ENCODE measurements around the gene NCK2. TPM values are rescaled to one million over a fixed set of nuclear protein-coding genes. Genes with fewer than 3 reads are reported as not detected.
A peak's percentile ranks its signal among the peaks of the same experiment; 100 is the strongest.

NCK2 gene
- total and polyA plus RNA-seq, 4 donors, result 28.8 to 44.6 (median 40.9) TPM

DNA sequence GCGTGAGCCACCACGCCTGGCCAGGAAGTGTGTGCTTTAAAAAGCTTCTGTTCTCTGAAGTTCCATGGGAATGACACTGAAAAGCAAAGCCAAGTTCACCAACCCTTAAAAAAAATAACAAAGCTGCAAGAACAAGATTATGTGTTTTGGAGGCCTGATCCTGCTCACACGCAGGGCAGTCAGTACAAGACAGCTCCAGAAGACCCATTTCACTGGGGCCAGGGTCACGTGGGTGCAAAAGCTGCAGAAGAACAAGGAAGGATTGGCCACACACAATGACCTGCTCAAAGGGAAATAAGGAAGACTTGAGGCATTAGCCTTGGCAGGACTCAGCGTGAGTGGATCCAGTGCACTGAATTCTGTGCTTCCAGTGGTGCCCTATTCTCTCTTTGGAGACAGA is 187.9 kb downstream of the NCK2 start:
- no peak for DNase-seq
- WGBS, 2 donors, result 40 to 57% methylated on average over 5 of the region's 5 CpGs
- no peak overlapping the region for H3K4me3 ChIP-seq (ENCODE audit: low read length in 2 of 2)
- no peaks in the 10 kb centered on the region for H3K27me3 ChIP-seq (ENCODE audit: control insufficient read depth in 1 of 2, insufficient read depth in 2 of 2, low read length in 1 of 2)
- no peaks in the 10 kb centered on the region for H3K9me3 ChIP-seq (ENCODE audit: control insufficient read depth, low read length)
- no peak for ATAC-seq (ENCODE audit: low FRiP score)
- H3K4me1 ChIP-seq (ENCODE audit: control insufficient read depth in 1 of 2, insufficient read depth in 2 of 2, low read length in 2 of 2), result no peaks in the 10 kb centered on the region
- intact Hi-C loops (cut with DNase I), result no loop called here
- no peaks in the 10 kb centered on the region for H3K36me3 ChIP-seq (ENCODE audit: control insufficient read depth in 1 of 2, insufficient read depth in 2 of 2, low read length in 1 of 2)
- H3K27ac ChIP-seq (ENCODE audit: low read depth in 1 of 2, low read length in 2 of 2), result no peak overlapping the region

DNA sequence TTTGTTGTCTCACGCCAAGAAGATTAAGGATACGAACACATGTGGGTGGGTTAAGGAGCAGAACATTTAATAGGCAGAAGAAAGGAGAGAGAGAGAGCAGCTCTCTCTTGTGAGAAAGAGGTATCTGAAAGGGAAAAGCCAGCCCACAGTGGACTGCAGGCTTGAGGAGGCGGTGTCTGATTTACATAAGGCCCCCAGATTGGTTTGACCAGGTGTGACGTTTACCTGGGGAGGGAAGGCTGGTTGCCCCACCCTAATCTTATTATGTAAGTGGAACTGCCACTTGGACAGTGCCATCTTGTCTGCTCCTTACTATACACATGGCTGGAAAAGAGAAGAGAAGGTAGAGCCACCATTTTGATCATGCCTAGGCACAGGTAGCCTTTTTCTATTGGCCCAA is 189.2 kb downstream of the NCK2 start:
- Histone ChIP-seq H3K27me3 (ENCODE audit: control insufficient read depth in 1 of 2, insufficient read depth in 2 of 2, low read length in 1 of 2) (no peaks in the 10 kb centered on the region), H3K27ac (ENCODE audit: low read depth in 1 of 2, low read length in 2 of 2) (no peak overlapping the region), H3K36me3 (ENCODE audit: control insufficient read depth in 1 of 2, insufficient read depth in 2 of 2, low read length in 1 of 2) (no peaks in the 10 kb centered on the region), H3K4me1 (ENCODE audit: control insufficient read depth in 1 of 2, insufficient read depth in 2 of 2, low read length in 2 of 2) (no peaks in the 10 kb centered on the region), H3K4me3 (ENCODE audit: low read length in 2 of 2) (no peak overlapping the region), H3K9me3 (ENCODE audit: control insufficient read depth, low read length) (peaks cover 1% of the 10 kb centered on the region)
- 92 to 97% methylated on average over 4 of the region's 4 CpGs for WGBS, 2 donors
- DNase-seq (no peak), ATAC-seq (ENCODE audit: low FRiP score) (no peak)
- intact Hi-C loops (cut with DNase I), result no loop called here

DNA sequence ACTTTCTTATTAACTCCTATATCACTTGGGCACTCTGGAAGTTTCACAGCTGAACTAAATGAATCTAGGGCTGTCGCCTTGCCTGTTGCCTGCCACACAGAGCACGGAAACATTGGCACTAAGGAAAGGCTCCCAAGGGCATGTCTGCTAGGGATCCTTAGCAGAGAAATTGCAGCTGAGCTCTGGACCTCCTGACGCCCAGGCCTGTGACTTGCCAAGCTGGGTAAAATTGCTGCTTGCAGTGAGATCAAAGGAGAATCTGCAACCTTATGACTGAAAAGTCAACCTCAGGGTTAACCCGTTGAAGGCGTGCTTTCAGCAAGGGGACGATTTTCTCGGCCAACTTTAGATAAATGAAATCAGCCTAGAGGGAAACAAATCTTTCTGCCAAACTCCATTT is 189.8 kb downstream of the NCK2 start:
- ATAC-seq (ENCODE audit: low FRiP score) (no peak), DNase-seq (no peak)
- Histone ChIP-seq H3K4me3 (ENCODE audit: low read length in 2 of 2) (no peak overlapping the region), H3K27ac (ENCODE audit: low read depth in 1 of 2, low read length in 2 of 2) (peak overlapping the region in 1 of 2 donors; percentile 31), H3K27me3 (ENCODE audit: control insufficient read depth in 1 of 2, insufficient read depth in 2 of 2, low read length in 1 of 2) (no peaks in the 10 kb centered on the region), H3K4me1 (ENCODE audit: control insufficient read depth in 1 of 2, insufficient read depth in 2 of 2, low read length in 2 of 2) (no peaks in the 10 kb centered on the region), H3K9me3 (ENCODE audit: control insufficient read depth, low read length) (peaks cover 2% of the 10 kb centered on the region), H3K36me3 (ENCODE audit: control insufficient read depth in 1 of 2, insufficient read depth in 2 of 2, low read length in 1 of 2) (no peaks in the 10 kb centered on the region)
- 2 to 3% methylated on average over 7 of the region's 7 CpGs for WGBS, 2 donors
- intact Hi-C loops (cut with DNase I), result no loop called here

DNA sequence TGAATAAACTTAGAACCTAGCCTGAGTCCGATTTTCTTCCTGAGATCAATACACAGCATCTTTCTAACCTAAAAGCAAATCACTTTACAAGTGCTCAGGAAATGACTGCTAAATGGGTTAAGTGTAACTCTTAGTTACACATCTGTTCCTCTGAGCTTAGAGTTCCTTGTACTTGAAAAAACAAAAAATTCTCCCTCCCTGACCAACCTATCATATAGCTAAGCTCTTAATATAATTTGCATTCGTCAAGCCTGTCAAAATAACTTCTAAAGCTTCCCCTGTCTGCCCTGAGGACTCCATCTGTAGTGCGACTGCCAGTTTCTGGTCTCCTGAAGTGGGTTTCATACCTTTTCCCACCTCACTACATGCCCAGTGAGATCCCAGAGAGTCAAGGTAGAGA is 190.4 kb downstream of the NCK2 start:
- Histone ChIP-seq H3K4me3 (ENCODE audit: low read length in 2 of 2) (no peak overlapping the region), H3K9me3 (ENCODE audit: control insufficient read depth, low read length) (peaks cover 3% of the 10 kb centered on the region), H3K4me1 (ENCODE audit: control insufficient read depth in 1 of 2, insufficient read depth in 2 of 2, low read length in 2 of 2) (no peaks in the 10 kb centered on the region), H3K36me3 (ENCODE audit: control insufficient read depth in 1 of 2, insufficient read depth in 2 of 2, low read length in 1 of 2) (no peaks in the 10 kb centered on the region), H3K27ac (ENCODE audit: low read depth in 1 of 2, low read length in 2 of 2) (peak overlapping the region in 1 of 2 donors; percentile 18), H3K27me3 (ENCODE audit: control insufficient read depth in 1 of 2, insufficient read depth in 2 of 2, low read length in 1 of 2) (no peaks in the 10 kb centered on the region)
- intact Hi-C loops (cut with DNase I), result no loop called here
- no peak for DNase-seq
- WGBS, 2 donors, result 25 to 47% methylated on average over 3 of the region's 3 CpGs
- no peak for ATAC-seq (ENCODE audit: low FRiP score)

DNA sequence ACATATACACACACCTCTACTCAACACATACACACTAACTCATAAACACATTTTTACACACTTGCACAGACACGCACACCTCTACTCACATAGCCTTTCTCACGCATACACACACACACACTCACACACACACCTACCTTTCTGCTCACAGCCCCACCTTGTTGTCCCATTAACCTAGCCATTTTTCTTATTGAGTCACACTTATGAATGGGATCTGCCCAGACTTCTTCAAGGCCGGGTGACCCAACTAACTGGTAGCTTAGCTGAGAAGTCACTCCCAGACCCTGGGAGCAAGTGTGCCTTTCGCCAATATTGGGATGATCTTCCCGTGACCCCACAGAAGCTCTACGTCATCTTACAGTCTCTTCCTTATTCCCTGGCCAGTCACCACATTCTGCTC is 192.2 kb downstream of the NCK2 start:
- Histone ChIP-seq H3K27me3 (ENCODE audit: control insufficient read depth in 1 of 2, insufficient read depth in 2 of 2, low read length in 1 of 2) (no peaks in the 10 kb centered on the region), H3K4me1 (ENCODE audit: control insufficient read depth in 1 of 2, insufficient read depth in 2 of 2, low read length in 2 of 2) (no peaks in the 10 kb centered on the region), H3K9me3 (ENCODE audit: control insufficient read depth, low read length) (peaks cover 3% of the 10 kb centered on the region), H3K27ac (ENCODE audit: low read depth in 1 of 2, low read length in 2 of 2) (no peak overlapping the region), H3K4me3 (ENCODE audit: low read length in 2 of 2) (no peak overlapping the region), H3K36me3 (ENCODE audit: control insufficient read depth in 1 of 2, insufficient read depth in 2 of 2, low read length in 1 of 2) (no peaks in the 10 kb centered on the region)
- no peak for ATAC-seq (ENCODE audit: low FRiP score)
- intact Hi-C loops (cut with DNase I), result no loop called here
- WGBS, 2 donors, result 97 to 98% methylated on average over 6 of the region's 6 CpGs
- DNase-seq, result no peak

DNA sequence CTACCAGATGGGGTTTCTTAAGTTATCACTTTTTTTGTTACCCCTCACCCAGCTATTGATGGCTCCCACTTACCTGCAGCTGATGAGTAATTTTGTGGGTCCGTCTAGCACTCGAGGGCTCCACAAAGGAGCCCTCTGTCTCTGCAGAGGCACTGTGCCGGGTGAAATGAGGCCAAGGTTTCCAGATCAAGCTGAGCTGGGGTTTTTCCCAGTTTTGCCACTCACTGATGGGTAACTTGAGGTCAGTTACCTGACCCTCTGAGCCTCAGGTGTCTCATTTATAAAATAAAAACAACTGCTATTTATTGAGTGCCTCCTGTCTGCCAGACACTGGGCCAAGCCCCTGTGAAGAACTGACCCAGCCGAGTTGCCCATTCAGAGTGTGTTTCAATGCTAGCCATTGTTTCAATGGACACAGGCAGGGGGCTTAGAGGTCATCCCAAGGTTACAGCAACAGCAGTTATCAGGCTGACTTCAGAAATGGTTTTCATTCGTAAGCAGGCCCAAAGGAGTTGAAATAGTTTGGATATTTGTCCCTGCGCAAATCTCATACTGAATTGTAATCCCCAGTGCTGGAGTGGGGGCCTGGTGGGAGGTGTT is 192.9 kb downstream of the NCK2 start:
- WGBS, 2 donors, result 86 to 91% methylated on average over 6 of the region's 6 CpGs
- no peak overlapping the region for H3K4me3 ChIP-seq (ENCODE audit: low read length in 2 of 2)
- DNase-seq, result peak in 1 of 2 donors; percentile 39
- intact Hi-C loops (cut with DNase I), result no loop called here
- H3K36me3 ChIP-seq (ENCODE audit: control insufficient read depth in 1 of 2, insufficient read depth in 2 of 2, low read length in 1 of 2), result no peaks in the 10 kb centered on the region
- H3K27ac ChIP-seq (ENCODE audit: low read depth in 1 of 2, low read length in 2 of 2), result no peak overlapping the region
- no peaks in the 10 kb centered on the region for H3K27me3 ChIP-seq (ENCODE audit: control insufficient read depth in 1 of 2, insufficient read depth in 2 of 2, low read length in 1 of 2)
- peaks cover 3% of the 10 kb centered on the region for H3K9me3 ChIP-seq (ENCODE audit: control insufficient read depth, low read length)
- no peaks in the 10 kb centered on the region for H3K4me1 ChIP-seq (ENCODE audit: control insufficient read depth in 1 of 2, insufficient read depth in 2 of 2, low read length in 2 of 2)
- ATAC-seq (ENCODE audit: low FRiP score), result no peak
